ENCODE results near the gene MYO5A.

MYO5A gene

DNA sequence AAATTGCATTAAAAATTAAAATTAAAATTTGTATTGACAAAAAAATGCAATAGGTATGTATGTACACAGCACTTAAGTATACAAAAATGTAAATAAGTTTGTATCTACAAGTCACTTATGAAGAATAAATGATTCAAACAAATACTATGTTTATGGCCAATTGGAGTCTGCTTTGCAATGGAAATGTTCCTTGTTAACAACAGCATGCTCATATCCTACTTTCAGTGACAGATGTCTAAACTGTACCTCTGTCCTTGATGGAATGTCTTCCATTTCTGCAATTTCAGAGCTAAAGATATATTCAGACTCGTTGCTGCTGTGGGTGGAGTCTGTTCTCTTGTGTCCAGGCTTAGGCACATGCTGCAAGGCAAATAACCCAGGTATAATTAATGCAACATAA lies 169.0 kb downstream of the MYO5A start:
- no peak for DNase-seq

DNA sequence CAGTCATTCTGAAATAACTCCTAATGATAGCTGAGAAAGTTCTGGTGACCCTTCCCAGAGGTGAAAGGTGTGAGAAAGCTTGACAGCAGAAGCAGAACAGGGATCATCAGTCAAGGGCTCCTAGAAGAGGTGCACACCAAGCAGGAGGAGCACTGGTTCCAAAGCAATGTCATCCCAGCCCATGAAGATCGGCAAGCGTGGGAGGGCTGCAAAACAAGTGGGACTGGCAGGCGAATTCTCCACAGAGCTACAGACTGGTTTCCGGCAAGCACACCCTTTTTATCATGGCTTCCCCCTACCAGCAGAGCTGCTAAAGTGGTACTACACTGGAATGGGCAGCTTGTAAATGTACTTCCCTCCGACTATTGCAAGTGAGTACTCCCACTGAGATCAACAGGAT lies 170.7 kb downstream of the MYO5A start:
- no peak for DNase-seq

DNA sequence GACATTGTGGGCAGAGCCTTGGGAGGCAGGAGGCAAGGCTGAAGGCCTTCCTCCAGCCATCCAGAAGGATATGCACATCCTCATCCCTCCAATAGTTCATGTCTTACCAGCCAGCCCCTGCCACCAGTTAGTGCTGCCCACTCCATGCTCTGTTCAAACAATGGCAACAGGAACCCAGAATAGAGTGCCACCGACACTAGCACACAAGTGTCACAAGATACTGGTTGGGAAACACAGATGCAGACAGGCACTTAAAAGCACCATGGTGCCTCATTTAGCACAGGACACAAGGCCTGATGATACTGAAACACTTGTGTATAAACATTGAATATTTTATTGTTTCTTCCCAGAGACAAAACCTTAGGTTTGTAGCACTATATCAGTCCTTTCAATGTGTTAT lies 176.6 kb downstream of the MYO5A start:
- DNase-seq: no peak

DNA sequence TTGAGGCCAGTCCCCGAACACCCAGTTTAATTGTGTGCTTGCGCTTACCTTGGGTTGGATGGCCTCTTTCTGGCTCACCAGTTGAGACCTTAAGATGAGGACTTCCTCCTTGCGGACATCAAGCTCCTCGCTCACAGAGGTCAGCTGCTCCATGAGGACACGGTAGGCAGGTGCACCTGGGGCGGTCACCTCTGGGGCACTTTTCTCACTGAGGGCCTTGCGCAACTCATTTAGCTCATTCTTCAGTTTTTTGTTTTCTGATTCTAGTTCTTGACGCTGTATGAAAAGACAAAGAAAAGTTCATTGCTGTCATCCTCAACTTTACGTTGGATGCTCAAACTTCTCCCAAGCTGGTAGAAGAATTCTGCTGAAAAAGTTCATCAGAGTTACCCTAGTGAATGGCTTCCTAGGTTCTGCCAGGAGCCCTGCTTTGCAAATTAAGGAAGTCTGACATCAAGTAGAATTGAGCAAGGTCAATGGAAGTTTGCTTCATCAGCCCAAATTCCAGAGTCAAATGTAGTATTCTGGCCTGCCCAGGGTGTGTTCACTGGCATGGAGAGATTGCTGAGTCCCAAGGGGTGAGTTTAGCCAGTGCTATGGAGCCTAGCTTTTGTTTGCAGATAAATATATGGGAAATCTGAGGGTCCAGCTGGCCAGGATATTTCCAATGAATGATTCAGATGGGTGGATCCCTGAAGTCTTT lies 177.3 kb downstream of the MYO5A start:
- DNase-seq: no peak

DNA sequence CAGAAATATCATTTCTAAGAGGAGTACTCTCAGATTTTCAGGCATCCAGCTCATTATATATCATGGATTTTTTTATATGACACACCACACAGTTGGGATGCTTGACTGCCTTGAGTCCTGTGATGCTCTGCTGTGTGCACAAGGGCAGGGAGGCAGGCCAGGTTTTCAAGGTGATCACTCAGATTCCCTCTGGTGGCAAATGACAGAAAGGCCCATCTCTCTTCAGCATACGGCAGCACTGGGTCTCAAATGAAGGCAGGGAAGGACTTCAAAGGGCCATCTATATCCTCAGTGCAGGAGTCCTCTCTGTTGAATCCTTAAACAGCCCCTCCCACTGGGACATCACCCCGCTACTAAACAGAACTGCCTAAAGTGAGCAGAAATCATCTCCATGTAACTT lies 178.3 kb downstream of the MYO5A start:
- no peak for DNase-seq

DNA sequence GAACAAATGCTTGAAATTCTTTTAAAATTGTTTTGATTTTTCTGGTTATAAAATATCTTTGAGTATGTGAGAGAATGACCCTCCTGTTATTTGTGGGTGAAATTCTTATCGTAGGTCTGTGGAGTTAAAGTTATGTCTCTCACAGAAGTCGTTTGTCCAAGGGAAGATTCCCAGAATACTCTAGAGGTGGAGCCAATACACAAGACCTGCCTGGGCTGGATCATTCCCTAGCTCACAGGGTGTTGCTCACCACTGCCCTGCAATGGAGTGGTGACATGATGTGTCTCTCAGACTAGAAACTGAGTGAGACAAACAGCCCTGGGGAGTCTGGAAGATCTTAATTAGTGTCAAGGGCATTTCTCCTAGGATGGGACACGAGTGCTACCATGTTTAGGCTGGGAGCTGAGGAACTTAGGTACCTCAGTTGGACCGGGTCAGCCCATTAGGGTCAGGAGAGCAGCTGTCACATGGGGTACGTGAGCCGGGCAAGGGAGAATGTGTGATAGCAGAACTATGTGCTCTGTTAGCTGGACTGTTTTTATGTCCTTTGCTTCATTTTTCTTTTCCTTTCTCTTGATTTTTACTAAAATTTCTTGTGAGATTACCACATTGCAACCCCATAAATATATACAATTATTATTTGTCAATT lies 179.5 kb downstream of the MYO5A start:
- no peak for DNase-seq

DNA sequence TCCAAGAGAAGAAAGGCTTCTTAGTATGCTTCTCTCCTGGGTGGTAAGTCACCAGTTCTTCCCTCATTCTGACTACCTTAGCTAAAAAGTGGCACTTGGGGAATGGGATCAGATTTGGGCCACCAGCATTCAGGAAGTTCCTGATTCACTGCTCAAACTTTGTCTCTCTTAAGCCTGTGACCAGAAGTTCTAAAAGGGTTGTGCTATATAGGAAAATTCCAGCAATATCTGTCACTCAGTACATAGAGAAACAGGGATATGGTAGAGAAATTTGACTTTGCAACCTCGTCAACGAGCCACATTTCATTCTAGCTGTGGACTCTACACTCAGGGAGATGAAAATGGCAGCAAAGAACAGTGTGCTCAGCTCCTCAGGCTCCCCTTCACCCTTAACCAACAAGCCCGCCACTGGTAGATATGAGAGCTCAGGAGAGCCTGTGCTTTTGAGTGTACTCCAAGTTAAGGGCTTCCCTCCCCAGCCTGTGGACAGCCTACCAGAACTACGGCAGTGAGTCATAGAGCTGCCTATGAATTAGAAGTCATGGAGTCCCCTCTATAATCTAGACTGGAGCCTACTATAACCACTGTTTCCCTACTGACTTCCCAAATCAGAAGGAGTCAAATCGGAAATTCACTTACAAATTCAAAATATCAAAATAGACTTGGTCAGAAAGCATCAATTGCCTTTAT lies 180.5 kb downstream of the MYO5A start:
- no peak for DNase-seq

DNA sequence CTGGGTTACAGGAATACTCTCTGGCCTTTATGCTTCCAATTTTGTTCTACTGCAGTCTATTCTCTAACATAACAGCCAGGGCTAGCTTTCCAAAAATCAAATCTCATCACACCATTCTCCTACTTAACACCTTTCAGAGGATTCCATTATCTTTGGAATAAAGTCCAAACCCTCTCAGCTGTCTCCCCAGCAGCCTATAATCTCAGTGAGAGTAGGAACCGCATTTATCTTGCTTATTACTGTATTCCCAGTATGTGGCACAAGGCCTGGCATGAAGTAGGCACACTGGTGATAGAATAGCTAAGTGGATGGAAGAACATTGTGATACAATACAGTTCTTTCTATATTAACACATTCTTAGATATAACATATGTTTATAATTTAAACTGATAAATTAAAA lies 184.1 kb downstream of the MYO5A start:
- DNase-seq: no peak

DNA sequence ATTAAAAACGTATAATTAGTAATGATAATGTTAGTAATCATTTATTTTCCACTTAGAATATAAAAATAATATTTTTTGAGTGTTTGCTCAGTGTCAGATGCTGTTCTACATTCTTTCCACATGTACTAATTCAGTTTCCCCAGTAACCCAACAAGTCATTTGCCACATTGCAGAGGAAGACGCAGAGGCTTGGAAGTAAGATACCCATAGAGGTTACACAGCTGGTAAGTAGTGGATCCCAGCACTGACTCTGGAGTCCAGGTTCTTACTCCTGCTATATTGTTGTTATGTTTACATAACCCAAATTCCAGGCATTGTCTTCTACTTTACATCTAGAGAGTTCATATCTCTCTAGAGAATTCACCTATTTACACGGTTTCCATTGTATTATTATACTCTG lies 184.8 kb downstream of the MYO5A start:
- DNase-seq: no peak

DNA sequence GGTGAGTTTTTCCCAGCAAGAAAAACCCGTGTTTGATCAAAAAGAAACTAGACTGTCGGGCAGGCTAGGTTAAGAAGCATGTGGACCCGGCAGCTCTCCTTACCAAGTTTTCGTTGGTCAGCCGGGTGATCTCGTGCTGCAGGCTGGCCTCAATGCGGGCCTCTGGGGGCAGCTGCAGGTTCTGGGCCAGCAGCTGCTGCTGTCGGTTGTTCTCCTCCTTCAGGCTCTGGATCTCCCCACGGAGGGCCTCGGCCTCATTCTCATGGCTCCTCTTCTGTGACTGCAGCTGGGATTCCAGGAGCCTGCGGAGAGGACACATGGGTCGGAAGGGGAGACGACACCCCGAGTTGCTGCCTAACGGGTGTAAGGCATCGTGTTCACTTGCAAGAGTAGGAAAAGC lies 188.6 kb downstream of the MYO5A start:
- no peak for DNase-seq

DNA sequence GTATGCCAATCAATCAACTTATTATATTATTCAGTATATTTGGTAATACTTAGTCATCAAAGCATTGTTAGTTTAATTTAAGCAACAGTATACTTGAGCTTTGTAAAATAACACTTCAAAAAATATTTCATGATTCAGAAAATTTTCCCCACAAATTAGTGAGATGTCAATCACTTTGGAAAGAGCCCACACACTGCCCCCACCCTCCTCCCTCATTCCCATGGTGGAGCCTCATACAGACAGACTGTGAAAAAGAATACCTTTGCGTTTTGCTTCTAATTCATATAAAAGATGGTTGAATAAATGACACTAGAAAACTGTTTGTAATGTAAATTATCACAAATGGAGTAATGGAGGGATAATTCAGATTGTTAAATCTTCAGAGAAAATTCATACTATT lies 189.8 kb downstream of the MYO5A start:
- DNase-seq: no peak

DNA sequence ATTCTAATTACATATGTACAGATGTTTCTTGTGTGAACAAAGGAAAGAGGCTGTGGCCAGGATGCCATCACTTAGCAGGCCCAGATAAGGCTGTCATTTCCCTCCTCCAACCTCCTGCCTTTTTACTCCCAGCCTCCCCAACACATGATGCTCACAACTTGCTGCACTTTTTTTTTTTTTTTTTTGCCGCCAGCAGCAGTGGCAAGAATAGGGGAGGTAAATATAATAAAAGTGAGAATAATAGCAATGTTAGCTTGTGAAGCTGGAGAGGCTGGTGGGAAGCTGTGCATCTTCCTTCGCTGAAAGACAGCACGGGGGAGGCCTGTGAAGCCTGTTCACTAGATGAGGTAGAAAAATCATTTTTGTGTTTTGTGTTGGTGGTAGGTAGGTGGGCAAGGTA lies 190.6 kb downstream of the MYO5A start:
- DNase-seq: peak; percentile 40

DNA sequence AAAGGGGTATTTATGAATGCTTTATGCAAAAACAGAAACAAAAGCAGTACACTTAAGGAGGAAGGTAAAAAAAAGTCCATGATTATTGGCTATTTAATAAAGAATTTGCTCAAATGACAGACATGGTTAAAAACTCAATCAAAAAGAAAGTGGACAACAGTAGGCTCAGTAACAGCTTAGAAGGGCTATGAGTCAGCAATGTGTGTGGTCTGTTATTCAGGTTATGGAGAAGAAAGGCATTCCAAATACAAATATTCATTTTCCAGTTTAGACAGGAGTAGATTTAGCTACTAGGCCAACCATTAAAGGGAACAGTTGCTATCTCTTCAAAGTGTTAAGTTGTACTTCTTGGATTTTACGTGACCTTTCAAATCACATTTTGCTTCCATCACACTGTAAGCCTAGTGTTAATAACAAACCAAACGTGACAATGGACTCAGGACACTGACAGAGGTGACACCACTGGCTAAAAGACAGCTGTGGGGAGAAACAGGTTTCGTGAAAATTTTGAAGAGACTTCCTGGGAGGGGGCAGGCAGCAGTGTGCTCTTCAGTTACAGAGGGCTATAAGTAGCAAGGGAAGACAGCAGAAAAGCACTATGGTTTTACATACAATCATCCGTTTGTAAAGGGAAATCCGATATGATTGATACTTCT lies 191.4 kb downstream of the MYO5A start:
- DNase-seq: no peak

DNA sequence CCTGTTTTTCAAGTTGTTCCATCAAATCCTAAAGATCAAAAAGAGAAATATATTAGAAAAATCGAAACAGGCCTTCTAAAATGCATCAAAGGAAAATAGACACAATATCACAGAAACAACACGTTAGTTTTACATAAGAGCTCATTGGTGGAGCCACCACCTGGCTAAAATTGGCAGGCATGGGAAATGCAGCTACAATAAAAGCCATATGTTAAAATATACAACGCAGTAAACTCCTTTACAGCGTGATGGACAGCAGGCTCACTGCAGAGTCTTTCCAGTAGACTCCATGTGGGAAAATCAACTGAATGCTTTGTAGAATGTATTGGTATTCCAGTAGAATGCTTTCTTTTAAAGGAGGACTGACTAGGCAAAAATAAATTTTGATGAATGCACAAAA lies 192.2 kb downstream of the MYO5A start:
- DNase-seq: no peak

DNA sequence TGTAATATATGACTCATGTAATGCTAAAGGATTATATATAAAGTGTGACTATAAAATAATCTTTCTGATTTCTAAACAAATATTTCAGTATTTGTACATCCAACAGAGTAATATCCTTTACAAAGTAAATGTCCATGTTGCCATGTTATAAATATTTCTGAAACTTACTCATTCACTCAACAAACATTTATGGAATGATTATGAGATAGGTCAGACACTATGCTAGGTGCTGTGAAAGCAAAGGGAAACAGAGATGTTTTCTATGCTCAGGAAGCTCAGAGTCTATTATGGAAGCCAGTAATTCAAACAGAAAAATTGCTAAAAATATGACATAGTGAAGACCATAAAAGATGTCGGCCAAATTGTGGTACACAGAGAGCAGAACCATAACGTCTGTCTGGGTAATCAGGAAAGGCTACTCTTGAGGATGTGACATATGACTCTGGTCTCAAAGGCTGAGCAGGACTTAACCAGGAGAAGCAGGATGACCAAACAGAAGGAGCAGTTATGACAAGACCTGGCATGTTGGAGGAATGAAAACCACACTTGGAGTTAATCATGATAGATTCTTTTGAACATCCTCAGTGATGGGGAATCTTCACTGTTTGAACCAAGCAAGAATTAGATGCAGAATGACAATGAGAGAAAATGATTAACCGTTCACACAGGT lies 194.1 kb downstream of the MYO5A start:
- no peak for DNase-seq

DNA sequence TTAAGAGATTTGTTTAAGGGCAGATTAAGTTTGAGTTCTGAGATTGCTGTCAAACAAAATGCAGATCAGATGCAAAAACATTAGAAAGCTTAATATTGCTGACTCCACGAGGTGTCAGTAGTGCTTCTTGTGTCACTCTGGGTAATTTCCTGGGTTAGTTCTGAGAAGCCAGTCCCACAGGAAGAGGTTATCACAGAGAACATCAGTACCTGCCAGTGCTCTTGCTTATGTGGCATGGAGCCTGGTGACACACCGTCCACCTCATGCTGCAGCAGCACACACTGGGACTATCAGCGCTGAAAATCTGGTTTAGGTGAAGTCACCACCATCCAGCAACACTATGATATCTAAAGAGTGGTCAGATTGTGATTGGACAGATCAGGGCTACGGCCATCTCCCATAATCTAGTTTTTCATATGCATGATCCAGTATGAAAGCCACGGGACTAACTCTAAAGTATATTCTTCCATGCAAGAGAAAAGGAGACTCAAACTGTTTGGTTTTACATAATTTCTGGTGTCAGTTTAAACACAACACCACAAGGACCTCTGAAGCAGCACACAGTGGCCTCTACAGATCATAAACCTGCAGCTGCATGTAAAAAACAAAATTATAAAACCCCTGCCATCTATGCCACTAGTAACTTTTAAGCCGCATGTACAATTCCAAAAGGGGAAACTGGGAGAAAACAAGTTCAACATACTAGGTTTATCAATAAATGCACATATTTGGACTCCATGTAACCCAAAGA lies 197.0 kb downstream of the MYO5A start:
- peak; percentile 38 for DNase-seq

DNA sequence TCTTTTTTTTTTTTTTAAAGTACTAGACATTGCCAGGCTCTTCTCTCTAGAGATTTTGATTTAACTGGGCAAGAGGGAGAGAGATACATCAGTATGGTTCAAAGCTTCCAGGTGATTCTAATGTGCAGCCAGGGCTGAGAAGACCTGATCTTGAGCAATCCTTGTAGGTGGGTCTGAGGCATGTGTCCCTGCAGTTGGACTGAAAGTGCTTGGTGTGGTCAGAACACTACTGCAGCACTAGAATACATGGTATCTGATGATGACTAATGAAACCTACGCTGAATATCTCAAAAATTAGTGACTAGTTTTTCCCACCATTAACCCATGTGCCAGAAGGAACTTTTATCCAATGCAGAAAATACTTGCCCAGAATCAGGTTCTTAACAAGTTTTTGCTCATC lies 198.7 kb downstream of the MYO5A start:
- no peak for DNase-seq

DNA sequence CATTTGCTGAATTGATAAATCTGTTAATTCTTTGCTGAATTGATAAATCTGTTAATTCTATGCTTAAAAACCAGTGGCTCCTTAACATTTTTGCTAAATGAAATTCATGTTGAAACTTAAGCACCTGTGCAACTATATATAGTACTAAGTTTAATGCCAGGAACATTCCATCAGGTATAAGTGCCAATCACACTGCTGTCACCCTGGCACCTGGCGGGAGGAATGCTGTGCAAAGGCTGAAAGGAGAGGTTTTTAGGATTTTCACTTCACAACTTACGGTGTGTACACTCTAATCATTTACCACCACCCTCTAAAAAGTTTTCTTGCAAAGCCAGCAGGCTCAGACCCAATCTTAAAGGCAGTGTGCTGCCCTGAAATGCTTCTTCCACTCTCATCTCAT lies 199.5 kb downstream of the MYO5A start:
- no peak for DNase-seq

DNA sequence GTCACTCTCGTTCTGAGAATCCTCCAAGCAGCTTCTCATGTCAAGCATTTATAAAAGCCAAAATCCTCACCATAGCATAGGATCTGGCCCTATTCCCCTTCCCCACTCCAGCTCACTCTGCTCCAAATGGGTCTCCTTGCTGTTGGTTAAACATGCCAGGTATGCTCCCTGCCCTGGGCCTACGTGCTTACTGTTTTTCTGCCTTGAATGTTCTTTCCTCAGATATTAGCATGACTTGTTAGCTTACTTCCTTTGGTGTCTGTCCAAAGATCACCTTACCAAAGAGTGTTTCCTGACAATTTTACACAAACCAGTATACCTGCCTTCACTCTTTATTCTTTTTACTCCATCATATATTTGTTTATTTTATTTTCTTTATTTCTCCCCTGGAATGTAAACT lies 200.0 kb downstream of the MYO5A start:
- DNase-seq: no peak

DNA sequence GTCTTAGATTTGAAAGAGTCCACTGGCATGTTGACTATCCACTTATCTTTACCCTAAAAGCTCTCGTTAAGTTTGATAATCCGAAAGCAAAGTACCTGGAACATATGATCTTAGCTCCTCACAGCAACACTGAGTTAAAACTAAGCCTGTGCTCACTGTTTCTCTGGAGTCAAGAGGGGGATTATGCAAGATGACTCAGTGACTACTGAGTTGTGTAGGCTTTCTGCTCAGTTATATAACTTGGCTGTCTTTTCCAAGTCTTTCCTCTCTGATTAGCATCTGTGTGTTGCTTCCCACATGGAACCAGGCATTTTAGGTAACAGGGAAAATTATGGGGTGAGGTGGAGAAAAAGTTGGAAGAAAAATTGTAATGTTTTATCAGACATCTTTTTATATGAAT lies 201.9 kb downstream of the MYO5A start:
- DNase-seq: no peak

DNA sequence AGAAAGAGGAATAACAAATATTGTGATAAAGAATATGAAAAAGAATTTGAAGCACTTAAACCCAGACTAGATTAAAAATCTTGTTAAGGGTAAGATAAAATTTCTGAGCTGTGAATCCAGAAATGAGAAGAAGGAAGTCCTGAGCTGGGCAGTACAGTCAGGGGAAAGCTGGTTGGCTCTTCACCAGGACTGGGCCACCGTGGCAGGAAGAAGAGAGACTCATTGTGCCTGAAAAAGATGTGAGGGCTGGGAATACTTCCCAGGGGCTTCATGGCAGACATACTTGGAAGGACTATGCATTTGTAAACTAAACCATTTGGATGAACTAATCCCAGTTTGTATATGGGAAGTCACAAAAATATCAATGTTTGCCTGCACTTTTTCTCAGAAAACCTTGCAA lies 204.6 kb downstream of the MYO5A start:
- no peak for DNase-seq

DNA sequence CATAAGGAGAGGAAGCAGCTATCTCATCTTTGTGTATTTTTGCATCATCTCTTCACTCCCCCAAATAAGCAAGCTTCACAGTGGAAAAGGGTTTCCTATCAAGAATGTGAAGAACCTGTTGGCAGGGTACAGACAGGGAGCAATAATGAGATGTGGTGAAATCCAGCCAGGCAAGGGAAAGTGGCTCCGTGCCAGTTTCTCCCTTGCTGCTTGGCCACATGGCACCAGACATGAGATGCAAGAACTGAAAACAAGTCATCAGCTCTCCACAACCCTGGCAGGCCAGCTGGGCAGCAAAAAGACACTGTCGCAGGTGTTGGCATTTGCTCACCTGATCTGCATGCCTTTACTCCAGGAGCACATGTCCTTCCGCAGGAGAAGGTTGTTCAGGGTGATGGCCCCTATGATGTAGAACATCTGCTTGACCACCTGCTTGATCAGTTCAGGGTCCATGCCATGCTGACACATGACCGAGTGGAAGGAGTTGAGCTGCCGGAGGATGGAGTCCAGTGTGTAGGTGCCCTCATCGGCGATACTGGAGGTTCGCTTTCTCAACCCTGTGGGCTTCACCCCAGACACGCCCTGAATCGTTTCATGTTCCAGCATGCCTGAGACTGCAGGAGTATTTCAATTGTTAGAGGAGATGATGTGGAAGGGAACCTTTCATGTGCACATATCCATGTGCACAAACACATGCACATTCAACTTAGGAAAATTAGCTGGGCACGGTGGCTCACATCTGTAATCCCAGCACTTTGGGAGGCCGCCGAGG lies 209.8 kb downstream of the MYO5A start:
- DNase-seq: no peak
